A673 (cell line): ENCODE measurements around the gene ANKRD35.

Experiments used
- EZH2 ChIP-seq: fragments of 200-600 bp; sonication (generic); IDR thresholded peaks from 2 replicates; pipeline ENCODE4 v1.6.1; 2017; ENCODE audit warnings: borderline replicate concordance, low read depth, mild to moderate bottlenecking, mixed read lengths, antibody characterized with exemption, low read length; ENCODE audit not compliant: poor library complexity, severe bottlenecking
- TF ChIP-seq, protein P1 (sequence below): fragments of 300-800, 200-600 bp; sonication (generic); conservative IDR thresholded peaks from 2 replicates; pipeline ENCODE4 v1.5.1; 2017; ENCODE audit warnings: low read depth, mild to moderate bottlenecking, antibody characterized with exemption, low read length, moderate library complexity, mixed read lengths

GRCh38 chr1:145845144-145845513 lies 40.5 kb downstream of the ANKRD35 start:
- TF ChIP-seq, protein P1, sequence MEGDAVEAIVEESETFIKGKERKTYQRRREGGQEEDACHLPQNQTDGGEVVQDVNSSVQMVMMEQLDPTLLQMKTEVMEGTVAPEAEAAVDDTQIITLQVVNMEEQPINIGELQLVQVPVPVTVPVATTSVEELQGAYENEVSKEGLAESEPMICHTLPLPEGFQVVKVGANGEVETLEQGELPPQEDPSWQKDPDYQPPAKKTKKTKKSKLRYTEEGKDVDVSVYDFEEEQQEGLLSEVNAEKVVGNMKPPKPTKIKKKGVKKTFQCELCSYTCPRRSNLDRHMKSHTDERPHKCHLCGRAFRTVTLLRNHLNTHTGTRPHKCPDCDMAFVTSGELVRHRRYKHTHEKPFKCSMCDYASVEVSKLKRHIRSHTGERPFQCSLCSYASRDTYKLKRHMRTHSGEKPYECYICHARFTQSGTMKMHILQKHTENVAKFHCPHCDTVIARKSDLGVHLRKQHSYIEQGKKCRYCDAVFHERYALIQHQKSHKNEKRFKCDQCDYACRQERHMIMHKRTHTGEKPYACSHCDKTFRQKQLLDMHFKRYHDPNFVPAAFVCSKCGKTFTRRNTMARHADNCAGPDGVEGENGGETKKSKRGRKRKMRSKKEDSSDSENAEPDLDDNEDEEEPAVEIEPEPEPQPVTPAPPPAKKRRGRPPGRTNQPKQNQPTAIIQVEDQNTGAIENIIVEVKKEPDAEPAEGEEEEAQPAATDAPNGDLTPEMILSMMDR = no peak
- no peak for TF ChIP-seq EZH2
